ENCODE results near the gene JAM3.

The JAM3 gene

DNA sequence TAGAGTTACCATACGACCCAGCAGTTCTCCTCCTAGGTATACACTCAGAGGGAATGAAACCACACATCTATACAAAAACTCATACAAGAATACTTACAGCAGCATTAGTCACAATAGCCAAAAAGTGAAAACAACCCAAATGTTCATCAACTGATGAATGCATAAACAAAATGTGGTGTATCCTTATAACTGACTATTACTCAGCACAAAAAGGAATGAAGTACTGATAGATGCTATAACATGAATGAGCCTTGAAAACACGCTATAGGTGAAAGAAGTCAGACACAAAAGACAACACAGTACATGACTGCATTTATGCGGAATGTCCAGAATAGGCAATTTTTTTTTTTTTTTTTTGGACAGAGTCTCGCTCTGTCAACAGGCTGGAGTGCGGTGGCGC, 131.8 kb downstream of the JAM3 start:
- Mint-ChIP-seq H3K27ac (no peak overlapping the region), H3K4me3 (no peak overlapping the region), H3K27me3 (no peaks in the 10 kb centered on the region), H3K9me3 (no peaks in the 10 kb centered on the region), H3K4me1 (no peaks in the 10 kb centered on the region)
- DNase-seq, result no peak
- no peak for ATAC-seq
